Upper lobe of left lung (tissue), 6 donors: Measurements from ENCODE around the gene RUNDC1. TPM values are rescaled to one million over a fixed set of nuclear protein-coding genes. Genes with fewer than 3 reads are reported as not detected.
"Not testable (repeated sequence)": the region's sequence is repeated elsewhere in the genome, so short reads cannot be mapped to it uniquely, and the experiment has no call there.

Source experiments
- ATAC-seq, 2 donors: fragments of 200-7000 bp; cut with Tn5 transposase; one replicate each; pipeline ENCODE4 v1.9.1; 2022; ENCODE audit warnings: mild to moderate bottlenecking in 2 of 2, moderate library complexity in 2 of 2; ENCODE audit not compliant: low FRiP score in 2 of 2
- DNase-seq, 2 donors: peaks; one replicate each; pipeline ENCODE4 v3.0.0-alpha.2; 2019 to 2020
- H3K27ac ChIP-seq, 4 donors: fragments of 200-600 bp; sonication (generic); one replicate each; pipeline ENCODE4 v1.5.1; 2016 to 2019
- H3K27me3 ChIP-seq, 4 donors: fragments of 200-600 bp; sonication (generic); one replicate each; pipeline ENCODE4 v1.5.1; 2017 to 2019
- H3K36me3 ChIP-seq, 4 donors: fragments of 200-600 bp; sonication (generic); one replicate each; pipeline ENCODE4 v1.5.1; 2016 to 2019
- H3K4me1 ChIP-seq, 4 donors: fragments of 200-600 bp; sonication (generic); one replicate each; pipeline ENCODE4 v1.5.1; 2018 to 2019
- H3K4me3 ChIP-seq, 4 donors: fragments of 200-600 bp; sonication (generic); one replicate each; pipeline ENCODE4 v1.5.1; 2017 to 2019; ENCODE audit warnings: mild to moderate bottlenecking in 2 of 4, moderate library complexity in 1 of 4
- H3K9me3 ChIP-seq, 4 donors: fragments of 200-600 bp; sonication (generic); one replicate each; pipeline ENCODE4 v1.5.1; 2018 to 2019
- EP300 ChIP-seq, 4 donors: sonication (generic); formaldehyde crosslinking; IDR thresholded peaks; one replicate each; pipeline ENCODE4 v1.5.1; 2017; ENCODE audit warnings: antibody characterized with exemption in 4 of 4, control low read depth in 2 of 4
- POLR2A ChIP-seq, 4 donors: fragments of 450-650 bp; IDR thresholded peaks; one replicate each; pipeline ENCODE4 v1.5.1; 2016 to 2017; ENCODE audit warnings: antibody characterized with exemption in 4 of 4, mild to moderate bottlenecking in 2 of 4
- POLR2AphosphoS5 ChIP-seq, 2 donors: sonication (generic); formaldehyde crosslinking; IDR thresholded peaks; one replicate each; pipeline ENCODE4 v1.5.1; 2017; ENCODE audit warnings: antibody characterized with exemption in 2 of 2
- WGBS, 2 donors: methylation state at CpG; one replicate each; pipeline ENCODE4 v1.1.5; 2017 to 2018; 5-methylcytosine and 5-hydroxymethylcytosine counted together
- total RNA-seq, 6 donors: library from RNA; depleted of rRNA in 4 of 6; stranded (reverse); fragments of >200 nt in 4 of 6; gene quantifications; one replicate each; pipeline versions ENCODE4 v1.1.0 to v1.2.1, GENCODE V29; 2016 to 2021
- TF ChIP-seq, protein P1 (sequence below), 6 experiments: fragments of 450-650 bp in 4 of 6; fragments of 200-600 bp in 2 of 6; sonication (generic) in 2 of 6; IDR thresholded peaks; one replicate each; pipeline ENCODE4 v1.5.1; 2016 to 2019; ENCODE audit warnings: antibody characterized with exemption in 6 of 6
- donor health status: DM: no; HTN: no; CAD: no; lungs with moderate emphysema.
- donor health status: DM: no; HTN: yes; CAD: no; lungs with severe emphysema.

RUNDC1 gene
- total RNA-seq, 6 donors from 2014 or later: 13.6 to 26.2 (median 17.5) TPM

DNA sequence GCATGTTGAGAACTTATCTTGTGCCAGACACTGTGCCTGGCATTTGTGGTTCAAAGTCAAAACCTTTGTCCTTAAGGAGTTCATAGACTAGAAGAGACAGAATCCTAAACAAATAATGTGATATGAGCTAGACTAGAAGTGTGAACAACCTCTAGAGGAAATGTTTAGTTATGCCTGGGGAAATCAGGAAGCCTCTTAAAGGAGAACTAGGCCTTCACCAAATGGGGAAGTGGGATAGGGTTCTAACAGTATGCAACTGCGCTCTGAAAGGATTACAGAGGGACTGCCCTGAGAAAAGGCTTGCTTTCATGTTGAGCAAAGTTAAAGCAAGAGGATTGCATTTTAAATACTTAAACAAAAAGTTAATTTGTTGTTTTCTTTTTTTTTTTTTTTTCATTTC is 4.9 kb downstream of the RUNDC1 start:
- DNase-seq (no peak), ATAC-seq (peak in 1 of 2 donors; percentile 61)
- Histone ChIP-seq H3K9me3 (no peaks in the 10 kb centered on the region), H3K4me1 (peaks cover 8 to 48% (median 25%) of the 10 kb centered on the region in 4 donors), H3K4me3 (no peak overlapping the region), H3K27ac (peak overlapping the region in 3 of 4 donors; percentile 61 to 66 (median 62)), H3K27me3 (no peaks in the 10 kb centered on the region), H3K36me3 (peaks cover 23 to 53% (median 41%) of the 10 kb centered on the region in 4 donors)
- 0 to 54% methylated on average over 1 of the region's 1 CpG for WGBS, 2 donors
- TF ChIP-seq, protein P1, sequence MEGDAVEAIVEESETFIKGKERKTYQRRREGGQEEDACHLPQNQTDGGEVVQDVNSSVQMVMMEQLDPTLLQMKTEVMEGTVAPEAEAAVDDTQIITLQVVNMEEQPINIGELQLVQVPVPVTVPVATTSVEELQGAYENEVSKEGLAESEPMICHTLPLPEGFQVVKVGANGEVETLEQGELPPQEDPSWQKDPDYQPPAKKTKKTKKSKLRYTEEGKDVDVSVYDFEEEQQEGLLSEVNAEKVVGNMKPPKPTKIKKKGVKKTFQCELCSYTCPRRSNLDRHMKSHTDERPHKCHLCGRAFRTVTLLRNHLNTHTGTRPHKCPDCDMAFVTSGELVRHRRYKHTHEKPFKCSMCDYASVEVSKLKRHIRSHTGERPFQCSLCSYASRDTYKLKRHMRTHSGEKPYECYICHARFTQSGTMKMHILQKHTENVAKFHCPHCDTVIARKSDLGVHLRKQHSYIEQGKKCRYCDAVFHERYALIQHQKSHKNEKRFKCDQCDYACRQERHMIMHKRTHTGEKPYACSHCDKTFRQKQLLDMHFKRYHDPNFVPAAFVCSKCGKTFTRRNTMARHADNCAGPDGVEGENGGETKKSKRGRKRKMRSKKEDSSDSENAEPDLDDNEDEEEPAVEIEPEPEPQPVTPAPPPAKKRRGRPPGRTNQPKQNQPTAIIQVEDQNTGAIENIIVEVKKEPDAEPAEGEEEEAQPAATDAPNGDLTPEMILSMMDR (IDR thresholded peaks at IDR 0.05): no peak
- TF ChIP-seq EP300 (IDR thresholded peaks at IDR 0.05) (no peak), POLR2AphosphoS5 (IDR thresholded peaks at IDR 0.05) (no peak), POLR2A (IDR thresholded peaks at IDR 0.05) (no peak)

DNA sequence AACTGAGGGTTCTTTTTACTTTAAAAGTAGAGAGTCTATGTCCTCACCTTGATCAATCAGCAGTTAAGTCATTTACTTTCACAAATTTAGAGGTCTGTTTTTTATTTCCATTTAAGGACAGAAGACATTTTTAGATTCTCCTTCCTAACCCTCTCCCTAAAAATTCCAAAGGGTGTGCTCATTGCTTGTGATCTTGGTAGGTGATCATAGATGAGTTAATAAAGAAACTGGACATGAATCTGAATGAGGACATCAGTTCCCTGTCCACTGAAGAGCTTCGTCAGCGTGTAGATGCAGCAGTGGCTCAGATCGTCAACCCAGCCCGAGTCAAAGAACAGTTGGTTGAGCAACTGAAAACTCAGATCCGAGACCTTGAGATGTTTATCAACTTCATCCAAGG is 8.8 kb downstream of the RUNDC1 start:
- Histone ChIP-seq H3K36me3 (peaks cover 44 to 86% (median 71%) of the 10 kb centered on the region in 4 donors), H3K27me3 (no peaks in the 10 kb centered on the region), H3K27ac (no peak overlapping the region), H3K4me1 (peaks cover 0 to 20% (median 8%) of the 10 kb centered on the region in 4 donors), H3K4me3 (no peak overlapping the region), H3K9me3 (no peaks in the 10 kb centered on the region)
- 97 to 99% methylated on average over 5 of the region's 5 CpGs for WGBS, 2 donors
- no peak for ATAC-seq
- no peak for DNase-seq
- TF ChIP-seq POLR2A (IDR thresholded peaks at IDR 0.05): no peak
- TF ChIP-seq POLR2AphosphoS5 (IDR thresholded peaks at IDR 0.05): no peak

DNA sequence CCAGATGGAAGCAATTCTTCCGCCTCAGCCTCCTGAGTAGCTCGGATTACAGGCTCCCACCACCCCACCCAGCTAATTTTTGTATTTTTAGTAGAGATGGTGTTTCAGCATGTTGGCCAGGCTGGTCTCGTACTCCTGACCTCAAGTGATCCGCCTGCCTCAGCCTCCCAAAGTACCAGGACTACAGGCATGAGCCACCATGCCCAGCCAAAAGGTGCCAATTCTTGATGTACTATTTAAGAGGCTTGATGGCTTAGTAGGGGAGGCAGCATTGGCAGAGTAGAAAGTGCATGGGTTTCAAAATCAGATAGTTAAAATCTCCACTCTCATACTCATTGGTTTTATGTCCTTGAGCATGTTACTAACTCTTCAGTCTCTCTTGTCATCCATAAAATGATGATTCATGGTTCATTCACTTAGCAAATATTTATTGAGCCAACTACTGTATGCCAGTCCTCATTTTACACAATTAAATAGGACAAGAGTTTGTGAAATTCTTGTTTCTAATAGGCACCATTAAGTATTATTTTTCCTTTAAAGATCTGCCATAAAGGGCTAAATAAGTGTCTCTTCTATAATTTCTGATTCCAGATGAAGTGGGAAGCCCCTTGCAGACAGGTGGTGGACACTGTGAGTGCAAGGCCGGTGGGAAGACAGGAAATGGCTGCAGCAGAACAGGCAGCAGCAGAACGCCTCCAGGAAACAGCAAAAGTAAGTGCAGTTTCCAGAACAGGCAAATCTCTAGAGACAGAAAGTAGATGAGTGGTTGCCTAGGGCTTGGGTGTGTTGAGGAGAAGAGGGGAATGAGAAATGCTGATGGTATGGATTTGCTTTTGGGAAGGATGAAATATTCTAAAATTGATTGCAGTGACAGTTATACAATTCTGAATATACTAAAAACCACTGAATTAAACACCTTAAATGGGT is 9.6 kb downstream of the RUNDC1 start:
- TF ChIP-seq POLR2A (IDR thresholded peaks at IDR 0.05): no peak
- TF ChIP-seq EP300 (IDR thresholded peaks at IDR 0.05): no peak
- TF ChIP-seq, protein P1 (IDR thresholded peaks at IDR 0.05): no peak
- H3K36me3 ChIP-seq: peaks cover 44 to 89% (median 71%) of the 10 kb centered on the region in 4 donors

DNA sequence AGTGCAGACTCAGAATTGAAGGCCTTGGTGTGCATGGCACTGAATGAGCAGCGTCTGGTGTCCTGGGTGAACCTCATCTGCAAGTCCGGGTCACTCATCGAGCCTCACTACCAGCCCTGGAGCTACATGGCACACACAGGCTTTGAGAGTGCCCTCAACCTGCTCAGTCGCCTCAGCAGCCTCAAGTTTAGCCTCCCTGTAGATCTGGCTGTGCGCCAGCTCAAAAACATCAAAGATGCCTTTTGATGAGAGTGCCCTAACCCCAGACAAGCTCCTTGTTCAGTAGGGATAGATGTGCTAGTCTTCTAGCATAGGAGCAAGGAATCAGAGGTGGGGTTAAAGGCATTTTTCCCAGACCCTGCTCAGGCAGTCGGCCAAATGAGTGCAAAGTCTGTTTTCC is 11.1 kb downstream of the RUNDC1 start:
- Histone ChIP-seq H3K4me1 (peaks cover 0 to 2% (median 0%) of the 10 kb centered on the region in 4 donors), H3K27me3 (no peaks in the 10 kb centered on the region), H3K4me3 (no peak overlapping the region), H3K27ac (no peak overlapping the region), H3K9me3 (no peaks in the 10 kb centered on the region), H3K36me3 (peaks cover 44 to 75% (median 66%) of the 10 kb centered on the region in 4 donors)
- no peak for DNase-seq
- no peak for ATAC-seq
- 97 to 100% methylated on average over 5 to 6 of the region's 6 CpGs for WGBS, 2 donors
- TF ChIP-seq, protein P1 (IDR thresholded peaks at IDR 0.05): no peak
- no peak for TF ChIP-seq EP300 (IDR thresholded peaks at IDR 0.05)

More for the DNA sequence above, 9.6 kb downstream of the RUNDC1 start:
- ATAC-seq (no peak), DNase-seq (no peak)
- Histone ChIP-seq H3K27me3 (no peaks in the 10 kb centered on the region), H3K4me3 (no peak overlapping the region), H3K9me3 (no peaks in the 10 kb centered on the region), H3K4me1 (peaks cover 0 to 15% (median 2%) of the 10 kb centered on the region in 4 donors), H3K27ac (no peak overlapping the region)
- 82 to 89% methylated on average over 6 of the region's 6 CpGs for WGBS, 2 donors

DNA sequence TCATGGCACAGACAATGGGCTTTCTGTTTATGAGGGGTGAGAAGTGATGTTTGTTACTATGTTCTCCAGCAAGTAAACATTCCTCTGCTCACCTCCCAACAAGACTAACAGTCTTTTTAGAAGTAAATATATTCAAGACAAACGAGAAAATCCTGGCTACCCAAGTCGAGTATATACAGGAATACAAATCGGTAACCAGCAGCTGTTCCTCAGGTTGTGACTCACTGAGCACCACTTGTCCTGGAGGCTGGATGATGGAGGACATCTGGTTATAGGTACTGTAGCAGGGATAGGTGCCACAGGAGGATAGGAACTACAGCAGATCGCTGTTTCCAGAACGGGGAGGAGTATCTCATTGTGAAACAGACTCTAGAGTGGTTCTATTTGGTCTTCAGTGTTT is 12.5 kb downstream of the RUNDC1 start:
- no peak overlapping the region for H3K27ac ChIP-seq
- no peak for ATAC-seq
- H3K36me3 ChIP-seq: peaks cover 35 to 61% (median 53%) of the 10 kb centered on the region in 4 donors
- H3K9me3 ChIP-seq: no peaks in the 10 kb centered on the region
- DNase-seq: no peak
- TF ChIP-seq POLR2A (IDR thresholded peaks at IDR 0.05): no peak
- no peak for TF ChIP-seq POLR2AphosphoS5 (IDR thresholded peaks at IDR 0.05)
- TF ChIP-seq, protein P1 (IDR thresholded peaks at IDR 0.05): no peak
- TF ChIP-seq EP300 (IDR thresholded peaks at IDR 0.05): no peak
- peaks cover 7 to 9% (median 8%) of the 10 kb centered on the region in 4 donors for H3K4me1 ChIP-seq
- WGBS, 2 donors: 77 to 85% methylated on average over 5 of the region's 5 CpGs
- no peak overlapping the region for H3K4me3 ChIP-seq
- no peaks in the 10 kb centered on the region for H3K27me3 ChIP-seq

DNA sequence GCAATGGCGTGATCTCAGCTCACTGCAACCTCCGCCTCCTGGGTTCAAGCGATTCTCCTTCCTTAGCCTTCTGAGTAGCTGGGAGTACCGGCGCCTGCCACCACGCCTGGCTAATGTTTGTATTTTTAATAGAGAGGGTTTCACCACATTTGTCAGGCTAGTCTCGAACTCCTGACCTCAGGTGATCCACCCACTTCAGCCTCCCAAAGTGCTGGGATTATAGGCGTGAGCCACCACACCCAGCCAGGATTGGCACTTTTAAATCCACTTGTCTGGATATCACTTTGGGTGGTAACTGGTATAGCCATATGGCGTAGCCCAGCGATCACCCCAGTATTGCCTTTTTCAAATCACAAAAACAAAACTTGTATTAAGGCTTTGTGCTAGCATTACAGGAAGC is 13.5 kb downstream of the RUNDC1 start:
- Histone ChIP-seq H3K4me1 (peaks cover 7 to 11% (median 10%) of the 10 kb centered on the region in 4 donors), H3K36me3 (peaks cover 28 to 51% (median 43%) of the 10 kb centered on the region in 4 donors)
- ATAC-seq, H3K27me3 ChIP-seq, H3K9me3 ChIP-seq, DNase-seq, H3K4me3 ChIP-seq, H3K27ac ChIP-seq: not testable (repeated sequence)
- 81% methylated on average over 10 of the region's 10 CpGs for WGBS, 2 donors
